ENCODE measurements around the gene TRABD2B.

DNA sequence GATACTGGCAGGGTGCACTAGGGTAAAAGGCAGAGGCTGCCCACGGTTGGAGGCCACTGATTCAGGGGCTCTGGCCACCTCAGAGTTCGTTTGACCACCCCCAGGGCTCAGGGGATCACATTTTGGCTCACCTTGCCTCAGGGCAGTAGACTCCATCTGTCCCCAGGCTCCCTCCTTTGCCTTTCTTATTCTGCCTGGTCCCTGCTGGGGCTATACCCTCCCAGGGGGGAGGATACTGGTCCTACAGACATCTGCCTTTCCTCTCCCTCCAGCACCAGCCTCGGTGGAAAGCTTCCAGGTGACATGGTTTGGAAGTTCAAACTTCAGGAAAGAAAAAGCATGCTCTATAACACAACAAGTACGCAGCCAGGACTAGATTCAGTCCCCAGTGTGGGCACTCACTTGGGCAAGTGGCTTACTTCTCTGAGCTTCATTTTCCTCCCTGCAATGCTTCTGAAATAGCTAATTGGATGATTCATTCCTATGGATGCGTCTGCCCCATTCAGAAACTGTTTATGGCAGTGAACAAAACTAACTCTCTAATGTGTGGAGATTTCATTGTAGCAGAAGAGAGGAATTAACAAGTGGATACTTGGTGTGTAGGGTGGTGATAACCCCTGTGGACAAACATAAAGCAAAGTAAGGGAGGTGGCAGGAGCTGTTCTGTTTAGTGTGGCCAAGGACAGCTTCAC lies 154.8 kb downstream of the TRABD2B start:
- no peak for TF ChIP-seq MXD4 (CRISPR knock-in tag; IDR thresholded peaks at IDR 0.05; ENCODE audit: borderline replicate concordance)
- TF ChIP-seq, protein P1, sequence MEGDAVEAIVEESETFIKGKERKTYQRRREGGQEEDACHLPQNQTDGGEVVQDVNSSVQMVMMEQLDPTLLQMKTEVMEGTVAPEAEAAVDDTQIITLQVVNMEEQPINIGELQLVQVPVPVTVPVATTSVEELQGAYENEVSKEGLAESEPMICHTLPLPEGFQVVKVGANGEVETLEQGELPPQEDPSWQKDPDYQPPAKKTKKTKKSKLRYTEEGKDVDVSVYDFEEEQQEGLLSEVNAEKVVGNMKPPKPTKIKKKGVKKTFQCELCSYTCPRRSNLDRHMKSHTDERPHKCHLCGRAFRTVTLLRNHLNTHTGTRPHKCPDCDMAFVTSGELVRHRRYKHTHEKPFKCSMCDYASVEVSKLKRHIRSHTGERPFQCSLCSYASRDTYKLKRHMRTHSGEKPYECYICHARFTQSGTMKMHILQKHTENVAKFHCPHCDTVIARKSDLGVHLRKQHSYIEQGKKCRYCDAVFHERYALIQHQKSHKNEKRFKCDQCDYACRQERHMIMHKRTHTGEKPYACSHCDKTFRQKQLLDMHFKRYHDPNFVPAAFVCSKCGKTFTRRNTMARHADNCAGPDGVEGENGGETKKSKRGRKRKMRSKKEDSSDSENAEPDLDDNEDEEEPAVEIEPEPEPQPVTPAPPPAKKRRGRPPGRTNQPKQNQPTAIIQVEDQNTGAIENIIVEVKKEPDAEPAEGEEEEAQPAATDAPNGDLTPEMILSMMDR (IDR thresholded peaks at IDR 0.05): no peak
- TF ChIP-seq, protein P2, sequence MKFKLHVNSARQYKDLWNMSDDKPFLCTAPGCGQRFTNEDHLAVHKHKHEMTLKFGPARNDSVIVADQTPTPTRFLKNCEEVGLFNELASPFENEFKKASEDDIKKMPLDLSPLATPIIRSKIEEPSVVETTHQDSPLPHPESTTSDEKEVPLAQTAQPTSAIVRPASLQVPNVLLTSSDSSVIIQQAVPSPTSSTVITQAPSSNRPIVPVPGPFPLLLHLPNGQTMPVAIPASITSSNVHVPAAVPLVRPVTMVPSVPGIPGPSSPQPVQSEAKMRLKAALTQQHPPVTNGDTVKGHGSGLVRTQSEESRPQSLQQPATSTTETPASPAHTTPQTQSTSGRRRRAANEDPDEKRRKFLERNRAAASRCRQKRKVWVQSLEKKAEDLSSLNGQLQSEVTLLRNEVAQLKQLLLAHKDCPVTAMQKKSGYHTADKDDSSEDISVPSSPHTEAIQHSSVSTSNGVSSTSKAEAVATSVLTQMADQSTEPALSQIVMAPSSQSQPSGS (CRISPR knock-in tag; IDR thresholded peaks at IDR 0.05; ENCODE audit: borderline replicate concordance, low read depth): no peak

Measured in WTC11 (cell line).